ENCODE results near the gene MVP.

DNA sequence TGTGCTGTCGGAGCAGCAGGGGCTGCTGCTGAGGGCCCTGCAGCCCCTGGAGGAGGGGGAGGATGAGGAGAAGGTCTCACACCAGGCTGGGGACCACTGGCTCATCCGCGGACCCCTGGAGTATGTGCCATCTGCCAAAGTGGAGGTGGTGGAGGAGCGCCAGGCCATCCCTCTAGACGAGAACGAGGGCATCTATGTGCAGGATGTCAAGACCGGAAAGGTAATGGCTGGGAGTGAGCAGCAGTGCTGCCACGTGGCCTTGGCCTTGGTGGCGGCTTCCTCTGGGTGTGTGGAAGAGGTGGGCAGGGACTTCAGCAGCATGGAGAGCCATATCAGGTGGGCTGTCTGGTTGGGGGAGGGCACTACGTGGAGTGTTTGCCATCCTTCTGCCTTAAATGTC lies 20.0 kb downstream of the MVP start:
- TF ChIP-seq, protein P1, sequence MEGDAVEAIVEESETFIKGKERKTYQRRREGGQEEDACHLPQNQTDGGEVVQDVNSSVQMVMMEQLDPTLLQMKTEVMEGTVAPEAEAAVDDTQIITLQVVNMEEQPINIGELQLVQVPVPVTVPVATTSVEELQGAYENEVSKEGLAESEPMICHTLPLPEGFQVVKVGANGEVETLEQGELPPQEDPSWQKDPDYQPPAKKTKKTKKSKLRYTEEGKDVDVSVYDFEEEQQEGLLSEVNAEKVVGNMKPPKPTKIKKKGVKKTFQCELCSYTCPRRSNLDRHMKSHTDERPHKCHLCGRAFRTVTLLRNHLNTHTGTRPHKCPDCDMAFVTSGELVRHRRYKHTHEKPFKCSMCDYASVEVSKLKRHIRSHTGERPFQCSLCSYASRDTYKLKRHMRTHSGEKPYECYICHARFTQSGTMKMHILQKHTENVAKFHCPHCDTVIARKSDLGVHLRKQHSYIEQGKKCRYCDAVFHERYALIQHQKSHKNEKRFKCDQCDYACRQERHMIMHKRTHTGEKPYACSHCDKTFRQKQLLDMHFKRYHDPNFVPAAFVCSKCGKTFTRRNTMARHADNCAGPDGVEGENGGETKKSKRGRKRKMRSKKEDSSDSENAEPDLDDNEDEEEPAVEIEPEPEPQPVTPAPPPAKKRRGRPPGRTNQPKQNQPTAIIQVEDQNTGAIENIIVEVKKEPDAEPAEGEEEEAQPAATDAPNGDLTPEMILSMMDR (IDR thresholded peaks at IDR 0.05 in 8 of 11, conservative IDR thresholded peaks at IDR 0.05 in 3 of 11): no peak
- TF ChIP-seq POLR2A (IDR thresholded peaks at IDR 0.05): no peak

All from spleen (tissue), 7 donors.